AG04450 (cell line): ENCODE results near the gene MPST. TPM values are rescaled to one million over a fixed set of nuclear protein-coding genes. Genes with fewer than 3 reads are reported as not detected.

Experiments used
- CTCF ChIA-PET: fragments of 300-600, 350-600 bp; formaldehyde crosslinking; extraction: SDS; loops from one replicate; lab custom pipeline; 2022; ENCODE audit warnings: antibody characterized with exemption, inconsistent platforms; lab: Charles Lee
- POLR2A ChIA-PET: fragments of 350-600 bp; formaldehyde crosslinking; extraction: SDS; loops from one replicate; lab custom pipeline; 2021; ENCODE audit warnings: antibody characterized with exemption, inconsistent platforms; lab: Yijun Ruan, JAX
- DNase-seq: peaks from one replicate; pipeline ENCODE4 v3.0.0-alpha.2; 2011; ENCODE audit warnings: low read depth, low spot score
- H3K27ac ChIP-seq: one replicate; pipeline ENCODE4 v1.5.1; 2012; ENCODE audit warnings: low read depth, low read length, control low read depth
- H3K27me3 ChIP-seq: one replicate; pipeline ENCODE4 v1.6.0; 2012; ENCODE audit warnings: low read length; ENCODE audit not compliant: control insufficient read depth, insufficient read depth
- H3K4me3 ChIP-seq: 2 replicates; pipeline ENCODE4 v1.5.1; 2011; ENCODE audit warnings: mild to moderate bottlenecking, low read depth, low read length, control low read depth
- H3K9me3 ChIP-seq: 2 replicates; pipeline ENCODE4 v1.5.1; 2012; ENCODE audit warnings: low read length; ENCODE audit not compliant: control insufficient read depth, insufficient read depth
- CTCF ChIP-seq: IDR thresholded peaks from 2 replicates; pipeline ENCODE4 v1.5.1; 2011; ENCODE audit warnings: low read depth, low read length, control low read depth, inconsistent platforms
- polyA plus RNA-seq: library from polyadenylated mRNA; depleted of rRNA; stranded (reverse); fragments of >200 nt; gene quantifications from 2 replicates; pipeline ENCODE4 v1.2.3, GENCODE V29; 2011

The MPST gene
- polyA plus RNA-seq, 1 experiment: 33.3 TPM

GRCh38 chr22:37012956-37013355 is 6.6 kb upstream of the MPST start:
- ChIA-PET POLR2A (no interaction called here), CTCF (interaction anchor here (1.2 kb wide), 1 partner anchor 9 kb away, joined by 5 read pairs; no protein-coding TSS in a partner anchor)
- no peak overlapping the region for H3K27ac ChIP-seq
- DNase-seq: no peak
- no peak for TF ChIP-seq CTCF
- H3K4me3 ChIP-seq: no peak overlapping the region
- no peaks in the 10 kb centered on the region for H3K9me3 ChIP-seq
- H3K27me3 ChIP-seq: peaks cover 5% of the 10 kb centered on the region

- no peak for TF ChIP-seq CTCF
- Histone ChIP-seq H3K9me3 (no peaks in the 10 kb centered on the region; the same call in 1 of the 2 replicates), H3K27me3 (no peaks in the 10 kb centered on the region), H3K27ac (no peak overlapping the region), H3K4me3 (no peak overlapping the region)
- no peak for DNase-seq
- POLR2A ChIA-PET: no interaction called here
- CTCF ChIA-PET: no interaction called here
Measured at GRCh38 chr22:37014415-37014806, 5.1 kb upstream of the MPST start.

- POLR2A ChIA-PET: no interaction called here
- no peak for DNase-seq
- Histone ChIP-seq H3K27me3 (no peaks in the 10 kb centered on the region), H3K4me3 (no peak overlapping the region), H3K9me3 (no peaks in the 10 kb centered on the region; the same call in 1 of the 2 replicates), H3K27ac (no peak overlapping the region)
- no peak for TF ChIP-seq CTCF
- CTCF ChIA-PET: interaction anchor here (0.6 kb wide), 1 partner anchor 487 kb away, joined by 3 read pairs; no protein-coding TSS in a partner anchor
Measured at GRCh38 chr22:37014835-37015586, 4.5 kb upstream of the MPST start.

GRCh38 chr22:37015587-37015878 is 4.0 kb upstream of the MPST start:
- no peak overlapping the region for H3K27ac ChIP-seq
- DNase-seq: no peak
- POLR2A ChIA-PET: no interaction called here
- no peaks in the 10 kb centered on the region for H3K27me3 ChIP-seq
- no peak overlapping the region for H3K4me3 ChIP-seq
- CTCF ChIA-PET: interaction anchor here (0.6 kb wide), 1 partner anchor 487 kb away, joined by 3 read pairs; no protein-coding TSS in a partner anchor
- no peaks in the 10 kb centered on the region; the same call in 1 of the 2 replicates for H3K9me3 ChIP-seq
- no peak for TF ChIP-seq CTCF

- CTCF ChIA-PET: no interaction called here
- no peak overlapping the region for H3K27ac ChIP-seq
- DNase-seq: no peak
Measured at GRCh38 chr22:37016134-37016910, 3.2 kb upstream of the MPST start.

More at GRCh38 chr22:37016134-37016910, 3.2 kb upstream of the MPST start:
- no peak overlapping the region for H3K4me3 ChIP-seq
- POLR2A ChIA-PET: no interaction called here
- no peaks in the 10 kb centered on the region; the same call in 1 of the 2 replicates for H3K9me3 ChIP-seq
- no peak for TF ChIP-seq CTCF
- H3K27me3 ChIP-seq: no peaks in the 10 kb centered on the region
